ENCODE results near the gene GBP6.
"Not testable (repeated sequence)": the region's sequence is repeated elsewhere in the genome, so short reads cannot be mapped to it uniquely, and the experiment has no call there.

GBP6 gene, protein sequence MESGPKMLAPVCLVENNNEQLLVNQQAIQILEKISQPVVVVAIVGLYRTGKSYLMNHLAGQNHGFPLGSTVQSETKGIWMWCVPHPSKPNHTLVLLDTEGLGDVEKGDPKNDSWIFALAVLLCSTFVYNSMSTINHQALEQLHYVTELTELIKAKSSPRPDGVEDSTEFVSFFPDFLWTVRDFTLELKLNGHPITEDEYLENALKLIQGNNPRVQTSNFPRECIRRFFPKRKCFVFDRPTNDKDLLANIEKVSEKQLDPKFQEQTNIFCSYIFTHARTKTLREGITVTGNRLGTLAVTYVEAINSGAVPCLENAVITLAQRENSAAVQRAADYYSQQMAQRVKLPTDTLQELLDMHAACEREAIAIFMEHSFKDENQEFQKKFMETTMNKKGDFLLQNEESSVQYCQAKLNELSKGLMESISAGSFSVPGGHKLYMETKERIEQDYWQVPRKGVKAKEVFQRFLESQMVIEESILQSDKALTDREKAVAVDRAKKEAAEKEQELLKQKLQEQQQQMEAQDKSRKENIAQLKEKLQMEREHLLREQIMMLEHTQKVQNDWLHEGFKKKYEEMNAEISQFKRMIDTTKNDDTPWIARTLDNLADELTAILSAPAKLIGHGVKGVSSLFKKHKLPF

DNA sequence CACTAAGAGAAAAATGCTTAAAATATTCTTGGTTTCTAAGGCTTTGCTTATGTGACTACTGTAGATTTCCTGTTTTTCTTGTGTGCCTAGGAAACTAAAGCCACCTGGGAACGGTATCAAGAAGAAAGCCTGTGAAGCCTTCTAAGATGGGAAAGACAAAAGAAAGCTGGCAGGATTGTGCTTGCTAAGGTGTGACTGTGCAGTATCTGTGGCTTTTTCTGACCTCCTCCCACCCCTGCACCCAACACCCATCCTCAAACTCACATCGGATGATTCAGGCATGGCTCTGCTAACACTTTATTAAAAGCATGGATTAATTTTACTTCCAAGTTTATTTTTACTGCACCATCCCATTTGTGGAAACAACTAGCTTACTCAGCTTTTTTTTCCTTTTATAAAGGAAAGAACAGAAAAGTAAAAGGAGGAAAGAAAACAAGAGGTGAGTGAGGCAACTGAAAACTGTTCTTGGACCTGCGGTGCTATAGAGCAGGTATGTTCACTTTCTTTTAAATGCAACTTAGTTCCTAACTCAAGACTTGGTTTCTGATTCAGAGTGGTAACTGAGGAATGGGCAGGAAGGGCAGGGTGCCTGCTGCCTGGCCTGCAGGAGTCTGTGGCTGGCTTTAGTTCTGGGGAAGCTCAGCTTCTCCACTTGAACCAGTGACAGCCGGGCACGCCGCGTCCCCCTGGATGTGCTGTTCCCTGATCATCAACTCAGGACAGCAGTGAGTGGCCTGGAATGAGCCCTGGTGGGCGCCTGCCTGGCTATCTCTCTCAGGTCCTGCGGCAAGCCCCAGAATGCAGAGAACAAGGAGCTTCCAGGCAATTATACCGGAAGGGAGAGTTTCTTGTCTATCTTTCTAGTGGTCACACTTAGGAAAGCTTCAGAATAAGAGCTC lies at the start of gene GBP6:
Gene GBP6 (plus strand): TSS at position 422 of the 899 bp plus-strand sequence. CDS start 4,493 bp downstream, outside the sequence.
- no peaks in the 10 kb centered on the region for H3K27me3 ChIP-seq (replicated peaks; ENCODE audit: control insufficient read depth, insufficient read depth, low read length)
- no peaks in the 10 kb centered on the region for H3K9me3 ChIP-seq (ENCODE audit: control insufficient read depth, low read length)
- H3K9ac ChIP-seq (ENCODE audit: low read length) = no peak within 1 kb of the TSS
- H3K4me3 ChIP-seq (ENCODE audit: low read length) = no peak within 1 kb of the TSS
- no peak for DNase-seq (ENCODE audit: low read depth)
- no peaks in the 10 kb centered on the region for H3K4me1 ChIP-seq (ENCODE audit: control insufficient read depth, insufficient read depth, low read length)
- H3K36me3 ChIP-seq (ENCODE audit: control insufficient read depth, insufficient read depth, low read length, severe bottlenecking) = no peaks in the 10 kb centered on the region

DNA sequence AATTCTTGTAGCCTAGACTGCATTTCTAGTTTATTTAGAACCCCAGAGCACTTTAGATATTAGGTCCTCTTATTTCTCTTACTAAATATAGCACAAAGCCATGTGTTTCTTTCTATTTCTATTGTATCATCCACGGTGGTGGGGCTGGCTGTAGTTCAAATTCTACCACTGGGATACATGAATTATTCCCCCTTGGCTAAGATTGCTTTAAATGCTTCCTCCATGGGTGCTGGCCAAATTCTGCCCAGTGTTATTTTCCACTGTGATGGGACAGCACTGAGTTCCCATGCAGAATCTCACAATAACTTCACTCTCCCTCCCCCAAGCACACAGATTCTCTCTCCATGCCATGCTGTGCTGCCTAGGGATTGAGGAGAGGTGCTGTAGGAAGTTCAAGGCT lies 41.5 kb upstream of the GBP6 start:
- H3K4me1 ChIP-seq (ENCODE audit: control insufficient read depth, insufficient read depth, low read length) = no peaks in the 10 kb centered on the region
- H3K36me3 ChIP-seq (ENCODE audit: control insufficient read depth, insufficient read depth, low read length, severe bottlenecking) = no peaks in the 10 kb centered on the region
- no peaks in the 10 kb centered on the region for H3K27me3 ChIP-seq (replicated peaks; ENCODE audit: control insufficient read depth, insufficient read depth, low read length)
- no peak overlapping the region for H3K9ac ChIP-seq (ENCODE audit: low read length)
- H3K9me3 ChIP-seq (ENCODE audit: control insufficient read depth, low read length) = peaks cover 18% of the 10 kb centered on the region
- H3K4me3 ChIP-seq (ENCODE audit: low read length) = no peak overlapping the region
- DNase-seq (ENCODE audit: low read depth) = no peak

DNA sequence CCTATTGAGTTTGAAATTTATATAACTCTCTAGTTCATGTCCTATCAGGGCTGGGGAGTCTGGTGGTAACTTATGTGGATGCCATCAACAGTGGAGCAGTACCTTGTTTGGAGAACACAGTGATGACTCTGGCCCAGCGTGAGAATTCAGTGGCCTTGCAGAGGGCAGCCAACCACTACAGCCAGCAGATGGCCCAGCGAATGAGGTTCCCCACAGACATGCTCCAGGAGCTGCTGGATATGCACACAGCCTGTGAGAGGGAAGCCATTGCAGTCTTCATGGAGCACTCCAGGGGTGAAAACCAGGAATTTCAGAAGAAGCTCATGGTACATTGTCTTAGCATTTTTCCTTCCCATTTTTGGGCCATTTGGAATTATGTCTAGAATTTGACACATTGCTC lies 32.0 kb upstream of the GBP6 start:
- H3K4me1 ChIP-seq (ENCODE audit: control insufficient read depth, insufficient read depth, low read length) = no peaks in the 10 kb centered on the region
- peaks cover 6% of the 10 kb centered on the region for H3K27me3 ChIP-seq (replicated peaks; ENCODE audit: control insufficient read depth, insufficient read depth, low read length)
- DNase-seq (ENCODE audit: low read depth) = no peak
- H3K9ac ChIP-seq (ENCODE audit: low read length) = no peak overlapping the region
- no peaks in the 10 kb centered on the region for H3K36me3 ChIP-seq (ENCODE audit: control insufficient read depth, insufficient read depth, low read length, severe bottlenecking)
- H3K9me3 ChIP-seq (ENCODE audit: control insufficient read depth, low read length) = no peaks in the 10 kb centered on the region
- no peak overlapping the region for H3K4me3 ChIP-seq (ENCODE audit: low read length)

DNA sequence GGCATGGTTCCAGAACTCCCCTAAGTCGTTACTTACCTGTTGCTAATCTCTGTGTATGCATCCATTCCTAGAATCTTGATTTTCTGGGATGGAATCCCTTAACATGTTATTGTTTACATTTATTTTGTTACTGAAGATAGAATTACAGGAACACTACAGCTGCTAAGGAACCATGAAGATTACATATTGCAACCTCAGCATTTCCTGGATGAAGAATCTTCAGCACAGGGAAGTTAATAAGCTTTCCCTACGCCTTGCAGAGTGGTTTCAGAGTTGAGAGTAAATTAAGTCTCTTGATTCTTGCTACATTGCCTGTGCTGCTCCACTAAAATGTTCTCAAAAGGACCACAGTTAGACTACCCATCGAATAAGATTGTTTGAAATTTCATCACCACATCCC lies 31.4 kb upstream of the GBP6 start:
- Histone ChIP-seq H3K9me3 (ENCODE audit: control insufficient read depth, low read length) (no peaks in the 10 kb centered on the region), H3K4me1 (ENCODE audit: control insufficient read depth, insufficient read depth, low read length) (no peaks in the 10 kb centered on the region), H3K9ac (ENCODE audit: low read length) (no peak overlapping the region), H3K4me3 (ENCODE audit: low read length) (no peak overlapping the region), H3K36me3 (ENCODE audit: control insufficient read depth, insufficient read depth, low read length, severe bottlenecking) (no peaks in the 10 kb centered on the region), H3K27me3 (replicated peaks; ENCODE audit: control insufficient read depth, insufficient read depth, low read length) (peaks cover 6% of the 10 kb centered on the region)
- DNase-seq (ENCODE audit: low read depth) = no peak

DNA sequence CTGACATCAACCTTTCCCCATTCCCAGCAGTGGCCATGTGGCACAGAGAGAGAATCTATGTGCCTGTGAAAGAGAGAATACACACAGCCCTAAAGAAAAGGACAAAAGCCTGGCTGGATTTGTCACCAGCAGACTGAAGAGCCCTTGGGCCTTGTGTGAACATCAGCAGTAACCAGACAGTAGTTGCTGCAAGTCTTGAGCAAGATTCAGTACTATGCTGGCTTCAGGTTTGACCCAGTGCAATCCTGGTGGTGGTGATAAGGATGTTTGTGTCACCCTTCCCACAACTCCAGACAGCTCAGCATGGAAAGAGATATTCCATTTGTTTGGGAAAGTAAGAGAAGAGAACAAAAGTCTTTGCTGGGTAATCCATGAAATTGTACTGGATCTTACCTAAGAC lies 28.4 kb upstream of the GBP6 start:
- Histone ChIP-seq H3K36me3 (ENCODE audit: control insufficient read depth, insufficient read depth, low read length, severe bottlenecking) (no peaks in the 10 kb centered on the region), H3K9me3 (ENCODE audit: control insufficient read depth, low read length) (no peaks in the 10 kb centered on the region), H3K27me3 (replicated peaks; ENCODE audit: control insufficient read depth, insufficient read depth, low read length) (peaks cover 6% of the 10 kb centered on the region), H3K4me1 (ENCODE audit: control insufficient read depth, insufficient read depth, low read length) (no peaks in the 10 kb centered on the region), H3K4me3 (ENCODE audit: low read length) (no peak overlapping the region), H3K9ac (ENCODE audit: low read length) (no peak overlapping the region)
- DNase-seq (ENCODE audit: low read depth) = no peak

DNA sequence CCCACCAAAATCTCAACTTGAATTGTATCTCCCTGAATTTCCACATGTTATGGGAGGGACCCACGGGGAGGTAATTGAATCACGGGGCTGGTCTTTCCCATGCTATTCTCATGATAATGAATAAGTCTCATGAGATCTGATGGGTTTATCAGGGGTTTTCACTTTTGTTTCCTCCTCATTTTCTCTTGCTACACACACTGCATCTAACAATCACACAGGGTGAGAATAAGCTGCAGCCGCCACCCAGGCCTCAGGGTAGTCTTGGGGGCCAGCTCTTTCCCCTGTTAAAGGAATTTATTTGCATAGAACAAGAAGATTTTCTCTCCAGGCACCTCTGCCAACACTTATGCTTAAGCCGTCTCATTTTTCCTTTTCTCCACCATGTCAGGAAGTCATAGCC lies 26.0 kb upstream of the GBP6 start:
- peaks cover 5% of the 10 kb centered on the region for H3K4me1 ChIP-seq (ENCODE audit: control insufficient read depth, insufficient read depth, low read length)
- H3K27me3 ChIP-seq (replicated peaks; ENCODE audit: control insufficient read depth, insufficient read depth, low read length) = peaks cover 9% of the 10 kb centered on the region
- H3K9me3 ChIP-seq (ENCODE audit: control insufficient read depth, low read length) = no peaks in the 10 kb centered on the region
- no peaks in the 10 kb centered on the region for H3K36me3 ChIP-seq (ENCODE audit: control insufficient read depth, insufficient read depth, low read length, severe bottlenecking)
- H3K4me3 ChIP-seq (ENCODE audit: low read length) = no peak overlapping the region
- no peak for DNase-seq (ENCODE audit: low read depth)
- no peak overlapping the region for H3K9ac ChIP-seq (ENCODE audit: low read length)

DNA sequence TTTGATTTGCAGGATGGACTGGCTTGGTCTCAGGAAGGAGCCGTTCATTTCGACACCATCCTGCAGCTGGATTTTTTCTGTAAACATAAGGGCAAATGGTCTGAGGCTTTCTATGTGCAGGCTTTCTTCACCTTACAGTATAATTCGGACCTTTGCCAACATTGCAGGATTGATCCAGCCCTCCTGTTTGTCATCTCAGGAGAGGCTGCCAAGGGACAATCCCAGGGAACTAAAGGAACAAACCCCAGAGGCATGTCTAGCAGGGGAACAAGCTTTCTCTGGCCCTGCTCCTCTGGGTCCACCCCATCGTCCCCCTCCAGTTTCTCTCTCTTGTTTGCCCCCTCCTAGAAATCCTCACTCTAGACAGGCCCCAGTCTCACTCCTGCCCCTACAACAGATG lies 24.8 kb upstream of the GBP6 start:
- Histone ChIP-seq H3K9ac (ENCODE audit: low read length) (no peak overlapping the region), H3K4me3 (ENCODE audit: low read length) (no peak overlapping the region), H3K4me1 (ENCODE audit: control insufficient read depth, insufficient read depth, low read length) (peaks cover 5% of the 10 kb centered on the region), H3K36me3 (ENCODE audit: control insufficient read depth, insufficient read depth, low read length, severe bottlenecking) (no peaks in the 10 kb centered on the region), H3K9me3 (ENCODE audit: control insufficient read depth, low read length) (no peaks in the 10 kb centered on the region), H3K27me3 (replicated peaks; ENCODE audit: control insufficient read depth, insufficient read depth, low read length) (peaks cover 8% of the 10 kb centered on the region)
- no peak for DNase-seq (ENCODE audit: low read depth)

DNA sequence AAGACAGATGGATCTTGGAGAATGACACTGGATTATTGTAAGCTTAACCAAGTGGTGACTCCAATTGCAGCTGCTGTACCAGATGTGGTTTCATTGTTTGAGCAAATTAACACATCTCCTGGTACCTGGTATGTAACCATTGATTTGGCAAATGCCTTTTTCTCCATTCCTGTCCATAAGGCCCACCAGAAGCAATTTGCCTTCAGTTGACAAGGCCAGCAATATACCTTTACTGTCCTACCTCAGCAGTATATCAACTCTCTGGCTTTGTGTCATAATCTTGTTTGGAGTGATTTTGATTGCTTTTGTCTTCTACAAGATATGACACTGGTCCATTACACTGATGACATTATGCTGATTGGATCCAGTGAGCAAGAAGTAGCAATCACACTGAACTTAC lies 18.4 kb upstream of the GBP6 start:
- not testable (repeated sequence) for H3K4me1 ChIP-seq (ENCODE audit: control insufficient read depth, insufficient read depth, low read length); H3K9me3 ChIP-seq (ENCODE audit: control insufficient read depth, low read length); H3K4me3 ChIP-seq (ENCODE audit: low read length); DNase-seq (ENCODE audit: low read depth); H3K36me3 ChIP-seq (ENCODE audit: control insufficient read depth, insufficient read depth, low read length, severe bottlenecking); H3K9ac ChIP-seq (ENCODE audit: low read length); H3K27me3 ChIP-seq (replicated peaks; ENCODE audit: control insufficient read depth, insufficient read depth, low read length)

DNA sequence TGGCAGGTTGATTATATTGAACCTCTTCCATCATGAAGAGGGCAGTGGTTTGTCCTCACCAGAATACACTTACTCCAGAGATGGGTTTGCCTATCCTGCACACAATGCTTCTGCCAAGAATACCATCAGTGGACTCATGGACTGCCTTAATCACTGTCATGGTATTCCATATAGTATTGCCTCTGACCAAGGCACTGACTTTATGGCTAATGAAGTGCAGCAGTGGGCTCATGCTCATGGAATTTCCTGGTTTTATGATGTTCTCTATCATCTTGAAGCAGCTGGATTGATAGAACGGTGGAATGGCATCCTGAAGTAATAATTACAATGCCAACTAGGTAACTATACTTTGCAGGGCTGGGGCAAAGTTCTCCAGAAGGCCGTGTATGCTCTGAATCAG lies 16.6 kb upstream of the GBP6 start:
- Histone ChIP-seq H3K4me3 (ENCODE audit: low read length) (no peak overlapping the region), H3K27me3 (replicated peaks; ENCODE audit: control insufficient read depth, insufficient read depth, low read length) (no peaks in the 10 kb centered on the region), H3K4me1 (ENCODE audit: control insufficient read depth, insufficient read depth, low read length) (no peaks in the 10 kb centered on the region), H3K9ac (ENCODE audit: low read length) (no peak overlapping the region), H3K36me3 (ENCODE audit: control insufficient read depth, insufficient read depth, low read length, severe bottlenecking) (no peaks in the 10 kb centered on the region), H3K9me3 (ENCODE audit: control insufficient read depth, low read length) (no peaks in the 10 kb centered on the region)
- no peak for DNase-seq (ENCODE audit: low read depth)

DNA sequence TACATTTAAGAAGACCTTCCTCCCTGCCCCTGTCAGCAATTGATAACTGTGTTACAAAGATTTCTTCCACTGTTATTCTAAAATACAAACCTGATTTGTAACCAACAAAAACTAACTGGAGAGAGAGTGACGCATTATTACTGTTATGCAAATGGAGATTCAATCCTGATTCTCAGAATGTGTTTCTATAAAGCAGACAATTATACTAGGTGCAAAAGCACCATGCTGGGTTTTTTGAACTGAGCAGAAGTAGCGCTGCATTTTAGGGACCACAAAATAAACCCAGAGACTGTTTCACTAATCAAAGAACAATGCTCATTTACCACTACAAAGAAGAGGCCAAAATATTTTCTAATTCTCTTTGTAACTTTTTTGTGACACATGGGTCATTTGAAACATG lies 13.6 kb upstream of the GBP6 start:
- H3K36me3 ChIP-seq (ENCODE audit: control insufficient read depth, insufficient read depth, low read length, severe bottlenecking) = no peaks in the 10 kb centered on the region
- no peak for DNase-seq (ENCODE audit: low read depth)
- H3K9ac ChIP-seq (ENCODE audit: low read length) = no peak overlapping the region
- H3K4me1 ChIP-seq (ENCODE audit: control insufficient read depth, insufficient read depth, low read length) = no peaks in the 10 kb centered on the region
- no peaks in the 10 kb centered on the region for H3K27me3 ChIP-seq (replicated peaks; ENCODE audit: control insufficient read depth, insufficient read depth, low read length)
- no peak overlapping the region for H3K4me3 ChIP-seq (ENCODE audit: low read length)
- no peaks in the 10 kb centered on the region for H3K9me3 ChIP-seq (ENCODE audit: control insufficient read depth, low read length)

DNA sequence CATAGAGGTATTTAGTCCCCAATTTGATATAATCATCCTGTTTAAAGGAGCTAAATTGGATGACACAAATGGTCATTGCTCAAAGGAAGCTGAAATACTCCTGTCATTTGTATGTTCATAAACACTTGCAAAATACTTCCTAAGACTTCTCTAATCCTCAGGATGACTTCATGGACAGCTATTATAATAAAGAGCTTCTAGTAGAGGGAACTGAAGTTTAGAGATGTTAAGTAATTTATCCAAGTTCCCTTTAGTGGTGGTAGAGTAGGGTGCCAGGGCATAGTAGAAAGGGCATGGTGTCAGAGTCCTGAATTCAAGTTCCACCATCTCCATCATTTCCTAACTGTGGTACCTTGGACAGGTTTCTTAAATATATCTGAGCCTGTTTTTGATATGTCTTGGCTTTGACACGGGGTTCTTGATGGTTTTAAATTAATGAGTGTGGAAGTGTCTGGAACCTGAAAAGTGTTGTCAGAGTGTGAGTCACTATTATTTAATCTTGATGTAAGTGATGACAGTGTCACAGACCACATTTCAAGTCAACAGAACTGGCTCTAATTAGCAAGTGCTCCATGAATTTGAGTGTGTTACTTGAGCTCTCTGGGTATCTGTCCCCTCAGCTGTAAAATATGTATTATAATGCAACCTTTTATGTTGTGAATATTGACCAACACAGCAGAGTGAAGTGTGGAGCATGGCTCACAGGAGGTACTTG lies 12.1 kb upstream of the GBP6 start:
- no peaks in the 10 kb centered on the region for H3K36me3 ChIP-seq (ENCODE audit: control insufficient read depth, insufficient read depth, low read length, severe bottlenecking)
- H3K27me3 ChIP-seq (replicated peaks; ENCODE audit: control insufficient read depth, insufficient read depth, low read length) = no peaks in the 10 kb centered on the region
- no peak overlapping the region for H3K4me3 ChIP-seq (ENCODE audit: low read length)
- peaks cover 4% of the 10 kb centered on the region for H3K4me1 ChIP-seq (ENCODE audit: control insufficient read depth, insufficient read depth, low read length)
- DNase-seq (ENCODE audit: low read depth) = no peak
- H3K9ac ChIP-seq (ENCODE audit: low read length) = no peak overlapping the region
- H3K9me3 ChIP-seq (ENCODE audit: control insufficient read depth, low read length) = no peaks in the 10 kb centered on the region
